T-helper 2 cell treated with Interferon-gamma antibody and Interleukin-4, amounts not matched to agents 5 μg/mL and 100 μg/mL, for 36 hours (primary cell): Measurements from ENCODE around the gene ZKSCAN8.

Source experiments
- DNase-seq: peaks from one replicate; pipeline ENCODE4 v3.0.0; 2021; ENCODE audit warnings: low spot score
- H3K27ac Mint-ChIP-seq: one replicate; pipeline ENCODE4 v1.8.0; 2021; ENCODE audit warnings: mild to moderate bottlenecking, mixed read lengths
- H3K27me3 Mint-ChIP-seq: one replicate; pipeline ENCODE4 v1.8.0; 2021; ENCODE audit warnings: low read depth, mixed read lengths
- H3K36me3 Mint-ChIP-seq: one replicate; pipeline ENCODE4 v1.8.0; 2021; ENCODE audit warnings: low read depth, mixed read lengths
- H3K4me1 Mint-ChIP-seq: one replicate; pipeline ENCODE4 v1.8.0; 2021; ENCODE audit warnings: low read depth, mixed read lengths
- H3K4me3 Mint-ChIP-seq: one replicate; pipeline ENCODE4 v1.8.0; 2022; ENCODE audit warnings: mild to moderate bottlenecking, moderate library complexity, mixed read lengths
- H3K9me3 Mint-ChIP-seq: one replicate; pipeline ENCODE4 v1.8.0; 2021; ENCODE audit warnings: mixed read lengths

ZKSCAN8 gene

DNA sequence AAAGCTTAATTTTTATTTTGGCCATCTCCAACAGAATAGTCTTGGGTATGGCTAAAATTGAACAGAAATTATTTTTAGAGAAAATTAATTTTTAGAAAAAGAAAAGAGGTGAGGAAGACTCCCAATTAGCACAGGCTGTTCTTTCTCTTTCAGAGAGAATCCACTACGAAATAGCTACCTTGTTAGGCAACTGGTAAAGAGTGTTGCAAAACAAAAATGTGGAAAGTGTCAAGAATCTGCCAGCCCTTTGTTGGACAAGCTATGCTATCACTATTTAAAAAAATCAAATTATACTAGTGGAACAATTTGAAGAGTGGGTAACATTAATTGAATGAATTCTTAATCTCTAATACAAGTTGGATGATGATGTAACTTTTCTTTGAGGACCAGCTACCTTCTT, 64.2 kb downstream of the ZKSCAN8 start:
- no peak for DNase-seq
- H3K36me3 Mint-ChIP-seq, result no peaks in the 10 kb centered on the region
- H3K4me1 Mint-ChIP-seq, result peaks cover 21% of the 10 kb centered on the region
- H3K9me3 Mint-ChIP-seq, result peaks cover 8% of the 10 kb centered on the region
- peaks cover 74% of the 10 kb centered on the region for H3K27me3 Mint-ChIP-seq
- H3K4me3 Mint-ChIP-seq, result no peak overlapping the region
- H3K27ac Mint-ChIP-seq, result no peak overlapping the region

DNA sequence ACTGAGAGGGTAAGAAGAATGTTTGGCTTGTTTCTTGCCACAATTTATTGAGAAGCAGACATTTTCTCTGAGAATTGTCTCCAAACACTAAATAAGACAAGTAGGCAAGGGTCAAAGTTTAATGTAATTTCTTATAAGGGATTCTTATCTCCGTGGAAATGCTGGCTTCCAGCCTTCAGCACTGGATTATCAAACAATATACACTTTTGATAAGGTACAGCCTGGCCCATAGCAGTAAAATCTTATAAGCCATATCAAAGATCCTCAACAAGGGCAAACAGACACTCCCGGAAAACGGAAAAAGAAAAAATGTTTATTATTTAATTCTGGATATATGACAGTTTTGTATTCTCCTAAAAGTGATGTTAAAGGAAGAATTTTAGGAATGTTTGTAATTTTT, 64.8 kb downstream of the ZKSCAN8 start:
- no peak for DNase-seq
- Mint-ChIP-seq H3K27ac (no peak overlapping the region), H3K36me3 (no peaks in the 10 kb centered on the region), H3K4me1 (peaks cover 21% of the 10 kb centered on the region), H3K27me3 (peaks cover 80% of the 10 kb centered on the region), H3K4me3 (no peak overlapping the region), H3K9me3 (peaks cover 8% of the 10 kb centered on the region)

DNA sequence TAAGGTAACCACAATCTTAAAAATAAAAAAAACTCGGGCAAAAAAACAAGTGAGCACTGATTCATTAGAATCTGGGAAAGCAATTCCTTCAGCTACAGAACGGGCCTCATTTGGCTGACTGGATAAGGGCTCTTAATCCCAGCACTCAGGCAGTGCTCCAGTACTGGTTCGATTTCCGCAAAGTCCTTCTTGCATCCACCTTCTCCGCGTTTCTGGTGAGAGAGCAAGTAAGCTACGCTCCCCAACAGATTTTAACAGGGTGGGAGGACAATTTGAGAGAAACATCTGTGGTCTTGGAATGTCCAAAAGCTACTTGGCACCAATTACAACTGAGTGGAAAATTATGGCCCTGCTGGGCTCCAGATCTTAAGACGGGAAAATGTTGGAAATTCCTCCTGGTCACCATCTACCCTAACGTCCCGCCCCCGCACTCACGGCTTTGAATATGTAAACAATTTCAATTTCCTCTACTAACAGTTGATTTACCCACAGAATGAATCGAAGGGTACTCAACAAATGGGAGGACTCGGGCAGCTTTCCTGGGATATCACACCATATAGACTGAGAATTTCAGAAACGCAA, 65.3 kb downstream of the ZKSCAN8 start:
- Mint-ChIP-seq H3K4me3 (peak overlapping the region; percentile 87), H3K27ac (no peak overlapping the region), H3K4me1 (peaks cover 22% of the 10 kb centered on the region), H3K9me3 (peaks cover 8% of the 10 kb centered on the region), H3K27me3 (peaks cover 85% of the 10 kb centered on the region), H3K36me3 (no peaks in the 10 kb centered on the region)
- no peak for DNase-seq

DNA sequence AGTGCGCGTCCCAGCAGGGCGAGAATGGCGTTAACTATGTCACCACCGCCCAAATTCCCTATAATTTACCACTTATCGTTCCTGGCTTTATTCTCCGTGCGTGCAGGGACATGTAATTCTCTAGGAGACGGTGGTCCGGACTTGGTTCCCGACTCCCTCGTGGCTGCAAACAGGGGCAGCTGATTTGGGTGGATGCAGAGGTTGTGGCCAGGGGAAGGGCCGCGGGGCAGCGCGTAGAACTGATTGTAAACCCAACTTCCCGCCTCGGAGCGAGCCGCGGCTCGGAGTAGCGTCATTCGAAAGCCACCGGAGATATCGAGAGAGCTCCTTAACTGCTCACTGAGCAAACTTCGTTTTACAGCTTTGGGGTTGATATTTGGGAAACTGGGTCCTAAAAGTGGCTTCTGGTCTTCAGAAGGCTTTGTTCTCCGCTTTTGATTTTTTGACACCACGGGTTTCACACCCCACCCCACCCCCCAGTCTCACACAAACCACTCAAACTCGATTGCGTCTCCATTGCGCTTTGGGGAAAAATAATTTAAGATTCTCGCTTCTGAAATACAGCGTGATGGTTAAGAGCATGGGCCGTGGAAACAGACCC, 65.9 kb downstream of the ZKSCAN8 start:
- peaks cover 87% of the 10 kb centered on the region for H3K27me3 Mint-ChIP-seq
- H3K4me1 Mint-ChIP-seq, result peaks cover 24% of the 10 kb centered on the region
- peak overlapping the region; percentile 87 for H3K4me3 Mint-ChIP-seq
- peak; percentile 33 for DNase-seq
- H3K27ac Mint-ChIP-seq, result peak overlapping the region; percentile 46
- peaks cover 8% of the 10 kb centered on the region for H3K9me3 Mint-ChIP-seq
- no peaks in the 10 kb centered on the region for H3K36me3 Mint-ChIP-seq

DNA sequence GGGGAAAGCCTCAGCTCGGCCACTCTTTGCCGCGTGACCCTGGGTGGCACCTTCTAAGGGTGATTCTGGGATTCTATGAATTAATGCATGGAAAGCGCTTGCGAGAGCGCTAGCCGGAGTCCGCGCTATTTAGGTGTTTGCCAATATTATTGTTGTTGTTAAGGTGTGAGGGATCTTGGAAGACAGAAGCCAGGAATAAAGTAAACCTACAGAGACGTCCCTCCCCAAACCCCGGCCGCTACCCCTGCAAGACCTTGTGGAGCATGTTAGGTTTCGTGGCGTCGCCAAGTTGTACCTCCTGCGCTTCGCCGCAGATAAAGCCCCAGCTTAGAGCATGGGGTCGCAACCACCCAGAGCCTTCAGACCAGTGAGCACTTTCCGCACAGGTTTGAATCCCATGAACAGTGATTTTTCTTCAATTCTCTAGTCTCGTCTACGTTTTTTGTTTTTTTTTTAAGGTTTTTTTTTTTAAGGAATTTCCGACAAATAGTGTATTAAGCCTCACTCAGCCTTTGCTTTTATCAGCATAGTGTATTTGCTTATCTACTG, 66.5 kb downstream of the ZKSCAN8 start:
- no peak overlapping the region for H3K27ac Mint-ChIP-seq
- peak overlapping the region; percentile 87 for H3K4me3 Mint-ChIP-seq
- H3K9me3 Mint-ChIP-seq, result peaks cover 7% of the 10 kb centered on the region
- peaks cover 92% of the 10 kb centered on the region for H3K27me3 Mint-ChIP-seq
- no peak for DNase-seq
- H3K4me1 Mint-ChIP-seq, result peaks cover 29% of the 10 kb centered on the region
- no peaks in the 10 kb centered on the region for H3K36me3 Mint-ChIP-seq
